Mesothelial cell of epicardium (in vitro differentiated cells): ENCODE data around the gene NHSL2. TPM values are rescaled to one million over a fixed set of nuclear protein-coding genes. Genes with fewer than 3 reads are reported as not detected.

Source experiments
- DNase-seq, 2 experiments: peaks; one replicate each; pipeline ENCODE4 v3.0.0; 2021; ENCODE audit warnings: low spot score in 2 of 2; ENCODE audit not compliant: unreplicated experiment in 2 of 2
- H3K27ac Mint-ChIP-seq: 2 replicates; pipeline ENCODE4 v1.8.0; 2021; ENCODE audit warnings: mixed read lengths
- H3K27me3 Mint-ChIP-seq: 2 replicates; pipeline ENCODE4 v1.8.0; 2021; ENCODE audit warnings: low read depth, mixed read lengths
- H3K36me3 Mint-ChIP-seq: 2 replicates; pipeline ENCODE4 v1.8.0; 2021; ENCODE audit warnings: mixed read lengths
- H3K4me1 Mint-ChIP-seq: 2 replicates; pipeline ENCODE4 v1.8.0; 2021; ENCODE audit warnings: mixed read lengths
- H3K4me3 Mint-ChIP-seq: 2 replicates; pipeline ENCODE4 v1.8.0; 2021; ENCODE audit warnings: mild to moderate bottlenecking, moderate library complexity, mixed read lengths
- H3K9me3 Mint-ChIP-seq: 2 replicates; pipeline ENCODE4 v1.8.0; 2021; ENCODE audit warnings: mixed read lengths
- CTCF ChIP-seq: fragments of 200-600 bp; sonication (generic); IDR thresholded peaks from one replicate; pipeline ENCODE4 v1.5.0; 2021; ENCODE audit warnings: antibody characterized with exemption; ENCODE audit not compliant: unreplicated experiment
- total RNA-seq: library from RNA; stranded (reverse); gene quantifications from 3 replicates; pipeline ENCODE4 v1.2.1, GENCODE V29; 2021

Gene NHSL2
- total RNA-seq, 1 donor from 2014 or later = 24.0 TPM

GRCh38 chrX:72006461-72006860 lies 95.8 kb downstream of the NHSL2 start:
- Mint-ChIP-seq H3K36me3 (peaks cover 11% of the 10 kb centered on the region), H3K4me3 (no peak overlapping the region), H3K9me3 (peaks cover 16% of the 10 kb centered on the region), H3K27ac (no peak overlapping the region), H3K27me3 (no peaks in the 10 kb centered on the region), H3K4me1 (peaks cover 15% of the 10 kb centered on the region)
- TF ChIP-seq CTCF = no peak
- no peak for DNase-seq

- peaks cover 24% of the 10 kb centered on the region for H3K36me3 Mint-ChIP-seq
- H3K4me3 Mint-ChIP-seq = no peak overlapping the region
- no peak for DNase-seq
- H3K27ac Mint-ChIP-seq = no peak overlapping the region
- no peaks in the 10 kb centered on the region for H3K4me1 Mint-ChIP-seq
- TF ChIP-seq CTCF = no peak
- H3K9me3 Mint-ChIP-seq = peaks cover 28% of the 10 kb centered on the region
- no peaks in the 10 kb centered on the region for H3K27me3 Mint-ChIP-seq
Measured at GRCh38 chrX:72009731-72010130, 99.1 kb downstream of the NHSL2 start.

GRCh38 chrX:72011734-72012133 lies 101.1 kb downstream of the NHSL2 start:
- H3K4me3 Mint-ChIP-seq = no peak overlapping the region
- DNase-seq = no peak
- peaks cover 28% of the 10 kb centered on the region for H3K9me3 Mint-ChIP-seq
- peaks cover 24% of the 10 kb centered on the region for H3K36me3 Mint-ChIP-seq
- H3K27me3 Mint-ChIP-seq = no peaks in the 10 kb centered on the region
- H3K4me1 Mint-ChIP-seq = no peaks in the 10 kb centered on the region
- H3K27ac Mint-ChIP-seq = no peak overlapping the region
- no peak for TF ChIP-seq CTCF

GRCh38 chrX:72015383-72015782 lies 104.7 kb downstream of the NHSL2 start:
- no peak for TF ChIP-seq CTCF
- DNase-seq = no peak
- H3K9me3 Mint-ChIP-seq = peaks cover 22% of the 10 kb centered on the region
- no peak overlapping the region for H3K4me3 Mint-ChIP-seq
- peaks cover 14% of the 10 kb centered on the region for H3K4me1 Mint-ChIP-seq
- peaks cover 20% of the 10 kb centered on the region for H3K36me3 Mint-ChIP-seq
- no peak overlapping the region for H3K27ac Mint-ChIP-seq
- H3K27me3 Mint-ChIP-seq = no peaks in the 10 kb centered on the region

GRCh38 chrX:72016881-72017783 lies 106.5 kb downstream of the NHSL2 start:
- TF ChIP-seq CTCF = no peak
- no peaks in the 10 kb centered on the region for H3K27me3 Mint-ChIP-seq
- H3K36me3 Mint-ChIP-seq = peaks cover 8% of the 10 kb centered on the region
- H3K4me1 Mint-ChIP-seq = peaks cover 15% of the 10 kb centered on the region
- no peak overlapping the region for H3K27ac Mint-ChIP-seq
- H3K9me3 Mint-ChIP-seq = peaks cover 10% of the 10 kb centered on the region
- H3K4me3 Mint-ChIP-seq = no peak overlapping the region
- DNase-seq = no peak
